GM12878 (cell line): Measurements from ENCODE around the gene ACTR8. TPM values are rescaled to one million over a fixed set of nuclear protein-coding genes. Genes with fewer than 3 reads are reported as not detected.

ENCODE experiments used
- BCL3 ChIP-seq: IDR thresholded peaks from 2 replicates; pipeline ENCODE4 v1.6.1; 2011; ENCODE audit warnings: borderline replicate concordance, low read depth, mild to moderate bottlenecking, moderate library complexity, low read length; ENCODE audit not compliant: insufficient read depth, poor library complexity, severe bottlenecking
- CHD2 ChIP-seq: IDR thresholded peaks from 2 replicates; pipeline ENCODE4 v1.6.1; 2011; ENCODE audit warnings: low read depth, low read length, improper control_type of control experiment, borderline replicate concordance
- CUX1 ChIP-seq: IDR thresholded peaks from 2 replicates; pipeline ENCODE4 v1.6.1; 2012; ENCODE audit warnings: improper control_type of control experiment, low read depth, low read length; ENCODE audit not compliant: insufficient replicate concordance
- SIN3A ChIP-seq: IDR thresholded peaks from 2 replicates; pipeline ENCODE4 v1.6.1; 2012; ENCODE audit warnings: low read depth, low read length, improper control_type of control experiment
- SUPT20H ChIP-seq: IDR thresholded peaks from 2 replicates; pipeline ENCODE4 v1.6.1; 2011; ENCODE audit warnings: low read depth, mild to moderate bottlenecking, low read length, moderate library complexity, borderline replicate concordance; ENCODE audit not compliant: control insufficient read depth
- ZBTB4 ChIP-seq: fragments of 450-650 bp; formaldehyde crosslinking; IDR thresholded peaks from 2 replicates; pipeline ENCODE4 v1.4.0; 2022; ENCODE audit warnings: mild to moderate bottlenecking, moderate library complexity
- ZNF384 ChIP-seq: IDR thresholded peaks from 2 replicates; pipeline ENCODE4 v1.6.1; 2012; ENCODE audit warnings: low read depth, mild to moderate bottlenecking, low read length, improper control_type of control experiment, borderline replicate concordance
- polyA plus RNA-seq, 11 experiments: library from polyadenylated mRNA; depleted of rRNA in 4 of 11; unstranded in 6 of 11; stranded (reverse) in 5 of 11; fragments of >200 nt; fragmentation: Nextera tagmentation in 4 of 11; fragmentation: Illumina TruSeq in 1 of 11; extraction: Ambion mirVana in 4 of 11; extraction: Trizol in 1 of 11; gene quantifications; 1 replicate in 1 of 11; 2 replicates in 10 of 11; pipeline versions ENCODE4 v1.2.1 to v1.2.3, GENCODE V29; 2011 to 2016; ENCODE audit warnings: inconsistent platforms in 2 of 11, missing spikeins in 2 of 11, low read depth in 1 of 11
- total RNA-seq, 4 experiments: library from RNA; depleted of rRNA in 3 of 4; stranded (reverse); fragments of >200 nt in 3 of 4; fragmentation: Illumina TruSeq in 1 of 4; extraction: Trizol in 1 of 4; gene quantifications; 2 replicates each; pipeline versions ENCODE4 v1.2.1 to v1.2.3, GENCODE V29; 2013 to 2021
- TF ChIP-seq, protein P1 (sequence below): IDR thresholded peaks from 2 replicates; pipeline ENCODE4 v1.6.1; 2012; ENCODE audit warnings: low read depth, low read length, improper control_type of control experiment
- TF ChIP-seq, protein P2 (sequence below): IDR thresholded peaks from 2 replicates; pipeline ENCODE4 v1.6.1; 2011; ENCODE audit warnings: borderline replicate concordance, low read depth, mild to moderate bottlenecking, moderate library complexity, mixed read lengths, low read length; ENCODE audit not compliant: insufficient read depth; ENCODE audit errors: extremely low read length
- TF ChIP-seq, protein P3 (sequence below): fragments of 450-650 bp; formaldehyde crosslinking; IDR thresholded peaks from 2 replicates; pipeline ENCODE4 v1.4.0; 2020; ENCODE audit warnings: mild to moderate bottlenecking, moderate library complexity

ACTR8 gene
- total and polyA plus RNA-seq, 10 of the 15 experiments (the other 5 are each of a cell fraction or from before 2014, with no cell fraction given): 5.3 to 35.7 (median 26.4) TPM

GRCh38 chr3:53891497-53892285 lies 9.7 kb upstream of the ACTR8 start, which contains the start of gene SELENOK (continued):
- TF ChIP-seq BCL3 (no peak), SUPT20H (no peak), CUX1 (no peak), ZBTB4 (CRISPR knock-in tag) (no peak), SIN3A (peak; percentile 85; the same call in 1 of the 2 replicates), CHD2 (peak; percentile 86; the same call in 1 of the 2 replicates), ZNF384 (no peak)
- TF ChIP-seq, protein P1, sequence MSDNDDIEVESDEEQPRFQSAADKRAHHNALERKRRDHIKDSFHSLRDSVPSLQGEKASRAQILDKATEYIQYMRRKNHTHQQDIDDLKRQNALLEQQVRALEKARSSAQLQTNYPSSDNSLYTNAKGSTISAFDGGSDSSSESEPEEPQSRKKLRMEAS: peak; percentile 77
- TF ChIP-seq, protein P2, sequence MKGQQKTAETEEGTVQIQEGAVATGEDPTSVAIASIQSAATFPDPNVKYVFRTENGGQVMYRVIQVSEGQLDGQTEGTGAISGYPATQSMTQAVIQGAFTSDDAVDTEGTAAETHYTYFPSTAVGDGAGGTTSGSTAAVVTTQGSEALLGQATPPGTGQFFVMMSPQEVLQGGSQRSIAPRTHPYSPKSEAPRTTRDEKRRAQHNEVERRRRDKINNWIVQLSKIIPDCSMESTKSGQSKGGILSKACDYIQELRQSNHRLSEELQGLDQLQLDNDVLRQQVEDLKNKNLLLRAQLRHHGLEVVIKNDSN: no peak
- TF ChIP-seq, protein P3, sequence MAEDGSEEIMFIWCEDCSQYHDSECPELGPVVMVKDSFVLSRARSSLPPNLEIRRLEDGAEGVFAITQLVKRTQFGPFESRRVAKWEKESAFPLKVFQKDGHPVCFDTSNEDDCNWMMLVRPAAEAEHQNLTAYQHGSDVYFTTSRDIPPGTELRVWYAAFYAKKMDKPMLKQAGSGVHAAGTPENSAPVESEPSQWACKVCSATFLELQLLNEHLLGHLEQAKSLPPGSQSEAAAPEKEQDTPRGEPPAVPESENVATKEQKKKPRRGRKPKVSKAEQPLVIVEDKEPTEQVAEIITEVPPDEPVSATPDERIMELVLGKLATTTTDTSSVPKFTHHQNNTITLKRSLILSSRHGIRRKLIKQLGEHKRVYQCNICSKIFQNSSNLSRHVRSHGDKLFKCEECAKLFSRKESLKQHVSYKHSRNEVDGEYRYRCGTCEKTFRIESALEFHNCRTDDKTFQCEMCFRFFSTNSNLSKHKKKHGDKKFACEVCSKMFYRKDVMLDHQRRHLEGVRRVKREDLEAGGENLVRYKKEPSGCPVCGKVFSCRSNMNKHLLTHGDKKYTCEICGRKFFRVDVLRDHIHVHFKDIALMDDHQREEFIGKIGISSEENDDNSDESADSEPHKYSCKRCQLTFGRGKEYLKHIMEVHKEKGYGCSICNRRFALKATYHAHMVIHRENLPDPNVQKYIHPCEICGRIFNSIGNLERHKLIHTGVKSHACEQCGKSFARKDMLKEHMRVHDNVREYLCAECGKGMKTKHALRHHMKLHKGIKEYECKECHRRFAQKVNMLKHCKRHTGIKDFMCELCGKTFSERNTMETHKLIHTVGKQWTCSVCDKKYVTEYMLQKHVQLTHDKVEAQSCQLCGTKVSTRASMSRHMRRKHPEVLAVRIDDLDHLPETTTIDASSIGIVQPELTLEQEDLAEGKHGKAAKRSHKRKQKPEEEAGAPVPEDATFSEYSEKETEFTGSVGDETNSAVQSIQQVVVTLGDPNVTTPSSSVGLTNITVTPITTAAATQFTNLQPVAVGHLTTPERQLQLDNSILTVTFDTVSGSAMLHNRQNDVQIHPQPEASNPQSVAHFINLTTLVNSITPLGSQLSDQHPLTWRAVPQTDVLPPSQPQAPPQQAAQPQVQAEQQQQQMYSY (CRISPR knock-in tag): no peak
